NB4 (cell line): ENCODE data around the gene ACIN1.

Experiments used
- DNase-seq: peaks from one replicate; pipeline ENCODE4 v3.0.0; 2010; ENCODE audit warnings: low read depth
- H3K4me3 ChIP-seq: one replicate; pipeline ENCODE4 v1.5.1; 2011; ENCODE audit warnings: mild to moderate bottlenecking, low read depth, low read length, moderate library complexity
- CTCF ChIP-seq: IDR thresholded peaks from one replicate; pipeline ENCODE4 v1.5.1; 2012; ENCODE audit warnings: low read depth, low read length
- MAX ChIP-seq: IDR thresholded peaks from 2 replicates; pipeline ENCODE4 v1.6.1; 2011; ENCODE audit warnings: low read depth, low read length
- MYC ChIP-seq: IDR thresholded peaks from 2 replicates; pipeline ENCODE4 v1.6.1; 2011; ENCODE audit warnings: low read depth, low read length
- POLR2A ChIP-seq: IDR thresholded peaks from 2 replicates; pipeline ENCODE4 v1.6.1; 2011; ENCODE audit warnings: mild to moderate bottlenecking; ENCODE audit not compliant: insufficient read length; ENCODE audit errors: extremely low read depth

The ACIN1 gene

GRCh38 chr14:23095196-23096108 lies 516 bp upstream of the ACIN1 start, which contains the start of gene C14orf119:
Gene C14orf119 (plus strand): TSS chr14:23095505. CDS start chr14:23097659, 2,154 bp downstream.
- TF ChIP-seq MYC (no peak), MAX (no peak; the same call in 1 of the 2 replicates), CTCF (no peak), POLR2A (peak; percentile 74)
- peak within 1 kb of the TSS; percentile 88 for H3K4me3 ChIP-seq
- peak; percentile 99 for DNase-seq

GRCh38 chr14:23093991-23094665 lies 808 bp downstream of the ACIN1 start:
- peak overlapping the region; percentile 88 for H3K4me3 ChIP-seq
- DNase-seq = no peak
- TF ChIP-seq MYC = no peak
- TF ChIP-seq POLR2A = no peak
- TF ChIP-seq MAX = no peak
- TF ChIP-seq CTCF = peak; percentile 8

GRCh38 chr14:23093526-23093925 lies 1.4 kb downstream of the ACIN1 start:
- H3K4me3 ChIP-seq = peak overlapping the region; percentile 88
- no peak for TF ChIP-seq CTCF
- TF ChIP-seq POLR2A = no peak
- no peak for TF ChIP-seq MYC
- TF ChIP-seq MAX = no peak
- DNase-seq = no peak

- no peak for DNase-seq
- peak overlapping the region; percentile 88 for H3K4me3 ChIP-seq
- TF ChIP-seq MYC = no peak
- TF ChIP-seq MAX = no peak
Observed at GRCh38 chr14:23093104-23093503, 1.8 kb downstream of the ACIN1 start.

- no peak for TF ChIP-seq MYC
- TF ChIP-seq POLR2A = no peak
- no peak for TF ChIP-seq CTCF
- no peak for TF ChIP-seq MAX
- no peak overlapping the region for H3K4me3 ChIP-seq
- DNase-seq = no peak
Observed at GRCh38 chr14:23091294-23092225, 3.4 kb downstream of the ACIN1 start.
